ENCODE data around the gene GGTLC2.

GRCh38 chr22:22661275-22661674 lies 16.9 kb downstream of the GGTLC2 start:
- TF ChIP-seq, protein P1, sequence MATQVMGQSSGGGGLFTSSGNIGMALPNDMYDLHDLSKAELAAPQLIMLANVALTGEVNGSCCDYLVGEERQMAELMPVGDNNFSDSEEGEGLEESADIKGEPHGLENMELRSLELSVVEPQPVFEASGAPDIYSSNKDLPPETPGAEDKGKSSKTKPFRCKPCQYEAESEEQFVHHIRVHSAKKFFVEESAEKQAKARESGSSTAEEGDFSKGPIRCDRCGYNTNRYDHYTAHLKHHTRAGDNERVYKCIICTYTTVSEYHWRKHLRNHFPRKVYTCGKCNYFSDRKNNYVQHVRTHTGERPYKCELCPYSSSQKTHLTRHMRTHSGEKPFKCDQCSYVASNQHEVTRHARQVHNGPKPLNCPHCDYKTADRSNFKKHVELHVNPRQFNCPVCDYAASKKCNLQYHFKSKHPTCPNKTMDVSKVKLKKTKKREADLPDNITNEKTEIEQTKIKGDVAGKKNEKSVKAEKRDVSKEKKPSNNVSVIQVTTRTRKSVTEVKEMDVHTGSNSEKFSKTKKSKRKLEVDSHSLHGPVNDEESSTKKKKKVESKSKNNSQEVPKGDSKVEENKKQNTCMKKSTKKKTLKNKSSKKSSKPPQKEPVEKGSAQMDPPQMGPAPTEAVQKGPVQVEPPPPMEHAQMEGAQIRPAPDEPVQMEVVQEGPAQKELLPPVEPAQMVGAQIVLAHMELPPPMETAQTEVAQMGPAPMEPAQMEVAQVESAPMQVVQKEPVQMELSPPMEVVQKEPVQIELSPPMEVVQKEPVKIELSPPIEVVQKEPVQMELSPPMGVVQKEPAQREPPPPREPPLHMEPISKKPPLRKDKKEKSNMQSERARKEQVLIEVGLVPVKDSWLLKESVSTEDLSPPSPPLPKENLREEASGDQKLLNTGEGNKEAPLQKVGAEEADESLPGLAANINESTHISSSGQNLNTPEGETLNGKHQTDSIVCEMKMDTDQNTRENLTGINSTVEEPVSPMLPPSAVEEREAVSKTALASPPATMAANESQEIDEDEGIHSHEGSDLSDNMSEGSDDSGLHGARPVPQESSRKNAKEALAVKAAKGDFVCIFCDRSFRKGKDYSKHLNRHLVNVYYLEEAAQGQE (IDR thresholded peaks at IDR 0.05; ENCODE audit: insufficient read depth in 1 of 2, low read depth in 2 of 2, low read length in 2 of 2) = no peak
- TF ChIP-seq POLR2AphosphoS5 (IDR thresholded peaks at IDR 0.05; ENCODE audit: low read depth, low read length) (no peak), SIN3A (IDR thresholded peaks at IDR 0.05; ENCODE audit: borderline replicate concordance, insufficient read depth, low read length) (no peak)

All from PFSK-1 (cell line).